OCI-LY1 (cell line): Measurements from ENCODE around the gene CYBA.

Experiments used
- H2AFZ ChIP-seq: fragments of 200-600 bp; sonication (generic), shearing (Covaris generic); 2 replicates; pipeline ENCODE4 v1.6.0; 2014; ENCODE audit warnings: antibody characterized with exemption, mild to moderate bottlenecking, low read length
- H3F3A ChIP-seq: fragments of 200-600 bp; sonication (generic), shearing (Covaris generic); 2 replicates; pipeline ENCODE4 v1.6.0; 2014; ENCODE audit warnings: mild to moderate bottlenecking, antibody characterized with exemption, low read length, moderate library complexity; ENCODE audit not compliant: insufficient read depth
- H3K27ac ChIP-seq: fragments of 200-600 bp; sonication (generic); 2 replicates; pipeline ENCODE4 v1.5.1; 2014; ENCODE audit warnings: low read length, mixed run types, mild to moderate bottlenecking, low read depth; ENCODE audit not compliant: poor library complexity, severe bottlenecking
- H3K27me3 ChIP-seq: fragments of 200-600 bp; sonication (generic); 2 replicates; pipeline ENCODE4 v1.6.0; 2014; ENCODE audit warnings: antibody characterized with exemption, mild to moderate bottlenecking, low read length, moderate library complexity; ENCODE audit not compliant: insufficient read depth
- H3K36me3 ChIP-seq: fragments of 200-600 bp; sonication (generic); 2 replicates; pipeline ENCODE4 v1.6.1; 2014; ENCODE audit warnings: mild to moderate bottlenecking, antibody characterized with exemption, low read length, moderate library complexity, mixed read lengths; ENCODE audit not compliant: insufficient read depth
- H3K4me1 ChIP-seq: fragments of 200-600 bp; sonication (generic); 2 replicates; pipeline ENCODE4 v1.5.1; 2014; ENCODE audit warnings: mild to moderate bottlenecking, low read length, moderate library complexity; ENCODE audit not compliant: insufficient read depth, severe bottlenecking
- H3K4me2 ChIP-seq: fragments of 200-600 bp; sonication (generic), shearing (Covaris generic); 2 replicates; pipeline ENCODE4 v1.6.1; 2014; ENCODE audit warnings: low read length
- H3K4me3 ChIP-seq: fragments of 200-600 bp; sonication (generic); 2 replicates; pipeline ENCODE4 v1.5.1; 2014; ENCODE audit warnings: low read length, low read depth, mild to moderate bottlenecking, mixed read lengths; ENCODE audit not compliant: poor library complexity, severe bottlenecking
- H3K79me2 ChIP-seq: fragments of 200-600 bp; shearing (Covaris generic); 2 replicates; pipeline ENCODE4 v1.6.1; 2016; ENCODE audit warnings: mixed run types, low read length, mixed read lengths; ENCODE audit not compliant: insufficient read depth
- H3K9ac ChIP-seq: fragments of 200-600 bp; sonication (generic), shearing (Covaris generic); 2 replicates; pipeline ENCODE4 v1.6.1; 2014; ENCODE audit warnings: mild to moderate bottlenecking, low read length, mixed read lengths
- H3K9me2 ChIP-seq: fragments of 200-600 bp; sonication (generic), shearing (Covaris generic); 2 replicates; pipeline ENCODE4 v1.6.1; 2014; ENCODE audit warnings: low read depth, mild to moderate bottlenecking, low read length, mixed read lengths
- H3K9me3 ChIP-seq: fragments of 200-600 bp; shearing (Covaris generic); 2 replicates; pipeline ENCODE4 v1.6.1; 2014; ENCODE audit warnings: low read length, mixed read lengths
- H4K20me1 ChIP-seq: fragments of 200-600 bp; sonication (generic), shearing (Covaris generic); 2 replicates; pipeline ENCODE4 v1.6.0; 2016; ENCODE audit warnings: mild to moderate bottlenecking, low read length; ENCODE audit not compliant: insufficient read depth
- EZH2 ChIP-seq: fragments of 200-600 bp; sonication (generic), shearing (Covaris generic); IDR thresholded peaks from 2 replicates; pipeline ENCODE4 v1.8.0; 2017; ENCODE audit warnings: borderline replicate concordance, mixed run types, mild to moderate bottlenecking, antibody characterized with exemption, low read length, moderate library complexity, mixed read lengths
- TF ChIP-seq, protein P1 (sequence below): fragments of 200-600 bp; sonication (generic), shearing (Covaris generic); IDR thresholded peaks from 2 replicates; pipeline ENCODE4 v1.5.1; 2017; ENCODE audit warnings: mild to moderate bottlenecking, antibody characterized with exemption, low read length, moderate library complexity, mixed read lengths

CYBA gene

DNA sequence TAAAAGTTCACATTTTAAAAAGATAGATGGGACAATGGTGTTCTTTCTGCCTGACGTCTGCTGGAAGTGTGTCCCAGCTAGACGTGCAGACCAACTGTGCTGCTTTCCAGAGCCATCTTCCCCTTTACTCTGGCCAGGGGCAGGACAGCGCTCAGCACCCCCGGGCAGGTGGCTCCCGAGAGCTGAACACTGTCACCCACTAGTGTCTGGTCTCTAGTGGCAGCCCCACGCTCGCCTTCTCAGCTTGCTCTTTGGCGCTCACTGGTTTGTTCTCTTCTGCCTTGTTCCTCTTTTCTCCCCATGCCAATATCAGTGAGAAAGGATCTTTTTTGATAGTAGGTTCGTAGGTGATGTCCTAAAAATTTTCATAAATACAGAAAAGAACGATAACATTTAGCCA is 54.9 kb downstream of the CYBA start:
- Histone ChIP-seq H3K4me1 (no peaks in the 10 kb centered on the region), H3K4me2 (no peak overlapping the region), H3K27me3 (no peaks in the 10 kb centered on the region), H3K4me3 (no peak overlapping the region), H3K9me3 (no peaks in the 10 kb centered on the region), H3F3A (no peaks in the 10 kb centered on the region), H3K9me2 (no peaks in the 10 kb centered on the region), H4K20me1 (no peaks in the 10 kb centered on the region), H3K79me2 (0 out of 2 replicates have a peak, but pooled peaks cover 6% of the 10 kb centered on the region), H2AFZ (no peak overlapping the region), H3K27ac (no peak overlapping the region), H3K9ac (no peak overlapping the region), H3K36me3 (peaks cover 70% of the 10 kb centered on the region)
- no peak for TF ChIP-seq EZH2
- TF ChIP-seq, protein P1, sequence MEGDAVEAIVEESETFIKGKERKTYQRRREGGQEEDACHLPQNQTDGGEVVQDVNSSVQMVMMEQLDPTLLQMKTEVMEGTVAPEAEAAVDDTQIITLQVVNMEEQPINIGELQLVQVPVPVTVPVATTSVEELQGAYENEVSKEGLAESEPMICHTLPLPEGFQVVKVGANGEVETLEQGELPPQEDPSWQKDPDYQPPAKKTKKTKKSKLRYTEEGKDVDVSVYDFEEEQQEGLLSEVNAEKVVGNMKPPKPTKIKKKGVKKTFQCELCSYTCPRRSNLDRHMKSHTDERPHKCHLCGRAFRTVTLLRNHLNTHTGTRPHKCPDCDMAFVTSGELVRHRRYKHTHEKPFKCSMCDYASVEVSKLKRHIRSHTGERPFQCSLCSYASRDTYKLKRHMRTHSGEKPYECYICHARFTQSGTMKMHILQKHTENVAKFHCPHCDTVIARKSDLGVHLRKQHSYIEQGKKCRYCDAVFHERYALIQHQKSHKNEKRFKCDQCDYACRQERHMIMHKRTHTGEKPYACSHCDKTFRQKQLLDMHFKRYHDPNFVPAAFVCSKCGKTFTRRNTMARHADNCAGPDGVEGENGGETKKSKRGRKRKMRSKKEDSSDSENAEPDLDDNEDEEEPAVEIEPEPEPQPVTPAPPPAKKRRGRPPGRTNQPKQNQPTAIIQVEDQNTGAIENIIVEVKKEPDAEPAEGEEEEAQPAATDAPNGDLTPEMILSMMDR = no peak

DNA sequence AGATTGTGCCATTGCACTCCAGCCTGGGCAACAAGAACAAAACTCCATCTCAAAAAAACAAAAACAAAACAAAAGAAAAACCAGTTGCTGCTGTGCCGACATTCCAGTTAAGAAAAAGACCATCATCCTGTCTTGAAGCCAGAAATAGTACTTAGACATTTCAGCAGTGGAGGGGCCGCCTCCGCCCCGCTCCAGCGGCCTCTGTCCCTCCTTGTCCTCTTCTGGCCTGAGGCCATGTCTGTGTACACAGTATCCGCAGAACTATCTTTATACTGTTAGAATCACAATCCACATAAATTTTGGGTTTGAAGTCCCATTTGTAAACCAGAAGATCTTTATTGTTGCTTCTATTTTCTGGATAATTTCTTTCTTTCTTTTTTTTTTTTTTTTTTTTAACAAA is 55.8 kb downstream of the CYBA start:
- no peaks in the 10 kb centered on the region for H3F3A ChIP-seq
- no peaks in the 10 kb centered on the region for H3K4me1 ChIP-seq
- H2AFZ ChIP-seq = no peak overlapping the region
- H3K9me2 ChIP-seq = no peaks in the 10 kb centered on the region
- no peaks in the 10 kb centered on the region for H3K9me3 ChIP-seq
- no peaks in the 10 kb centered on the region for H4K20me1 ChIP-seq
- peaks cover 70% of the 10 kb centered on the region for H3K36me3 ChIP-seq
- no peak overlapping the region for H3K4me3 ChIP-seq
- H3K27me3 ChIP-seq = no peaks in the 10 kb centered on the region
- 0 out of 2 replicates have a peak, but pooled peaks cover 6% of the 10 kb centered on the region for H3K79me2 ChIP-seq
- no peak overlapping the region for H3K4me2 ChIP-seq
- TF ChIP-seq EZH2 = no peak
- TF ChIP-seq, protein P1 = no peak
- H3K27ac ChIP-seq = no peak overlapping the region
- H3K9ac ChIP-seq = no peak overlapping the region

DNA sequence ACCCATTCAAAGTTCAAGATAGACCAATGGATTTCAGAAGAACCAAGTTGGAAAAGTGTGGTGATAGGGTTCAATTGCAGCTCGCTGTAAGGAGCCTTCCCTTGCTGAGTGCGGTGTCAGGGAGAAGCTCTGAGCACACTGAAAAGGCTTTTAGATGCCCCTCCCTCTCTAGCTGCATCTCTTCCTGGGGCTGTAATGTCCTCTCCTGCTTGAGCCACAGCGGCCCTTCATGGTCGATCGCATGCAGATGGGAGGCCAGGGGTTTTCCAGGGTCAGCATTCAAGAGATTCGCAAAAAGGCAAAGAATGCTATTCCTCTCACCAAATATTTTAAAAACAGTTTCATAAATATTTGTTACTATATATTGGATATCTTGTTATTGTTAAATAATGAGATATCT is 56.9 kb downstream of the CYBA start:
- no peak overlapping the region for H3K27ac ChIP-seq
- no peaks in the 10 kb centered on the region for H4K20me1 ChIP-seq
- H3K27me3 ChIP-seq = no peaks in the 10 kb centered on the region
- no peaks in the 10 kb centered on the region for H3K4me1 ChIP-seq
- no peak overlapping the region for H2AFZ ChIP-seq
- no peak overlapping the region for H3K9ac ChIP-seq
- H3K79me2 ChIP-seq = 0 out of 2 replicates have a peak, but pooled peaks cover 6% of the 10 kb centered on the region
- H3K9me3 ChIP-seq = no peaks in the 10 kb centered on the region
- H3F3A ChIP-seq = no peaks in the 10 kb centered on the region
- H3K4me3 ChIP-seq = no peak overlapping the region
- H3K36me3 ChIP-seq = peaks cover 70% of the 10 kb centered on the region
- H3K9me2 ChIP-seq = no peaks in the 10 kb centered on the region
- no peak overlapping the region for H3K4me2 ChIP-seq
- no peak for TF ChIP-seq EZH2
- TF ChIP-seq, protein P1 = no peak
